PC-3 (cell line): ENCODE measurements around the gene SOX5.

Experiments
- CTCF ChIP-seq: fragments of 300-600 bp; sonication (generic); conservative IDR thresholded peaks from 2 replicates; pipeline ENCODE4 v1.5.1; 2017; ENCODE audit warnings: antibody characterized with exemption, low read depth, mild to moderate bottlenecking, low read length
- EZH2 ChIP-seq: fragments of 300-600 bp; sonication (generic); IDR thresholded peaks from one replicate; pipeline ENCODE4 v1.6.1; 2017; ENCODE audit warnings: antibody characterized with exemption, mild to moderate bottlenecking, low read length; ENCODE audit not compliant: unreplicated experiment
- EZH2phosphoT487 ChIP-seq: fragments of 300-600 bp; sonication (generic); IDR thresholded peaks from 2 replicates; pipeline ENCODE4 v1.6.1; 2018; ENCODE audit warnings: mild to moderate bottlenecking, antibody characterized with exemption, low read length, borderline replicate concordance

GRCh38 chr12:23618718-23619117, 330.8 kb downstream of the SOX5 start:
- TF ChIP-seq CTCF = no peak
- no peak for TF ChIP-seq EZH2
- no peak for TF ChIP-seq EZH2phosphoT487
